Transverse colon (tissue), 4 donors: ENCODE data around the gene TRIM44. TPM values are rescaled to one million over a fixed set of nuclear protein-coding genes. Genes with fewer than 3 reads are reported as not detected.

Experiments used
- DNase-seq: peaks from one replicate; pipeline ENCODE4 v3.0.0-alpha.2; 2019
- H3K27ac ChIP-seq, 4 donors: fragments of 200-600 bp; sonication (generic); 2 replicates each; pipeline ENCODE4 v1.5.1; 2016 to 2018; ENCODE audit warnings: inconsistent platforms in 4 of 4
- H3K27me3 ChIP-seq: fragments of 200-600 bp; sonication (generic); 2 replicates; pipeline ENCODE4 v1.5.1; 2017; ENCODE audit warnings: inconsistent platforms
- H3K36me3 ChIP-seq, 4 donors: fragments of 200-600 bp; sonication (generic); 2 replicates each; pipeline ENCODE4 v1.5.1; 2017 to 2019; ENCODE audit warnings: inconsistent platforms in 4 of 4
- H3K4me1 ChIP-seq, 4 donors: fragments of 200-600 bp; sonication (generic); 2 replicates each; pipeline ENCODE4 v1.5.1; 2017 to 2020; ENCODE audit warnings: inconsistent platforms in 4 of 4
- H3K4me3 ChIP-seq, 4 donors: fragments of 200-600 bp; sonication (generic); 1 replicate in 1 of 4; 2 replicates in 3 of 4; pipeline versions ENCODE4 v1.5.1 to v1.6.1; 2017 to 2019; ENCODE audit warnings: inconsistent platforms in 4 of 4
- H3K9me3 ChIP-seq, 2 donors: fragments of 200-600 bp; sonication (generic); 2 replicates each; pipeline ENCODE4 v1.5.1; 2017 to 2019; ENCODE audit warnings: inconsistent platforms in 2 of 2
- EP300 ChIP-seq: sonication (generic); formaldehyde crosslinking; IDR thresholded peaks from one replicate; pipeline ENCODE4 v1.6.1; 2017; ENCODE audit warnings: antibody characterized with exemption, low read depth
- POLR2A ChIP-seq: fragments of 450-650 bp; IDR thresholded peaks from one replicate; pipeline ENCODE4 v1.6.1; 2016; ENCODE audit warnings: antibody characterized with exemption, mild to moderate bottlenecking, moderate library complexity
- POLR2AphosphoS5 ChIP-seq, 3 donors: sonication (generic); formaldehyde crosslinking; IDR thresholded peaks; one replicate each; pipeline ENCODE4 v1.6.1; 2016; ENCODE audit warnings: antibody characterized with exemption in 3 of 3
- WGBS, 2 donors: methylation state at CpG; one replicate each; pipeline ENCODE4 v1.1.5; 2018; ENCODE audit warnings: low coverage in 1 of 2; 5-methylcytosine and 5-hydroxymethylcytosine counted together
- in situ Hi-C, 4 donors: fragments of 200-750 bp; cut with MboI; loops; one replicate each; pipeline versions ENCODE4 v1.15.0 to v1.15.1; 2017; ENCODE audit warnings: low sequenced_read_pairs in 3 of 4, low pct_ligation_motif_present in 1 of 4, low pct_unique_long_range_greater_than_20kb in 1 of 4
- intact Hi-C: fragments of 100-400 bp; cut with DNase I; formaldehyde crosslinking; loops from one replicate; pipeline ENCODE4 v1.15.1; 2023; ENCODE audit warnings: low total_unique reads
- total RNA-seq, 4 donors: library from RNA; depleted of rRNA; stranded (reverse); fragments of >200 nt; gene quantifications; one replicate each; pipeline ENCODE4 v1.1.0, GENCODE V29; 2016
- TF ChIP-seq, protein P1 (sequence below), 5 experiments: fragments of 200-600 bp in 3 of 5; fragments of 450-650 bp in 2 of 5; sonication (generic) in 3 of 5; IDR thresholded peaks; 1 replicate in 2 of 5; 2 replicates in 3 of 5; pipeline ENCODE4 v1.5.1; 2016 to 2017; ENCODE audit warnings: antibody characterized with exemption in 5 of 5, inconsistent platforms in 3 of 5, mild to moderate bottlenecking in 2 of 5, moderate library complexity in 1 of 5

TRIM44 gene
- total RNA-seq, 4 donors from 2014 or later, result 17.9 to 93.9 (median 37.5) TPM

DNA sequence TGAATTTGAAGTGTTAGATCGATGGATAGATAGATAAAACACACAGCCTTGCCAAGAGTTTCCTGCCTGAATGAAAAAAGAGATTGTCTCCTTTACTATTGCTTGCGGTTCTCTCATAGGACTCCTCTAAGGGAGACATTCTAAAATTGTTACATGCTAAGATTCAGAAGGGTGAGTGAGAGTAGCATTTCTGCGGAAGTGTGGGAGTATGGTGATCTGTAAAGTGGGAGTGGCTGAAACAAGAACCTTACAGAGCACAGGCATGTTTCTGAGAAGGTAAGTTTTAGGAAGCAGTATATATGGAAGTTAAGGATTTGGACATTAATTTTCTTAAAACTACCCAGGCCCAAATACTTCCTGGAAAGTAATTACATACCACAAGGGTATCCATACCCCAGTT is 139.6 kb downstream of the TRIM44 start:
- intact Hi-C loops, result no loop called here
- Histone ChIP-seq H3K36me3 (no peaks in the 10 kb centered on the region), H3K27me3 (no peaks in the 10 kb centered on the region), H3K4me1 (no peaks in the 10 kb centered on the region), H3K27ac (no peak overlapping the region), H3K4me3 (no peak overlapping the region), H3K9me3 (no peaks in the 10 kb centered on the region)
- DNase-seq, result no peak
- in situ Hi-C loops, result loop anchor here in 3 of 4 donors (25.0 kb wide), 2 partner anchors 190 to 460 kb away; partner anchors contain the start of gene FJX1 (in 1 of the 3)
- TF ChIP-seq POLR2AphosphoS5 (IDR thresholded peaks at IDR 0.05) (no peak), POLR2A (no peak), EP300 (no peak)
- TF ChIP-seq, protein P1, sequence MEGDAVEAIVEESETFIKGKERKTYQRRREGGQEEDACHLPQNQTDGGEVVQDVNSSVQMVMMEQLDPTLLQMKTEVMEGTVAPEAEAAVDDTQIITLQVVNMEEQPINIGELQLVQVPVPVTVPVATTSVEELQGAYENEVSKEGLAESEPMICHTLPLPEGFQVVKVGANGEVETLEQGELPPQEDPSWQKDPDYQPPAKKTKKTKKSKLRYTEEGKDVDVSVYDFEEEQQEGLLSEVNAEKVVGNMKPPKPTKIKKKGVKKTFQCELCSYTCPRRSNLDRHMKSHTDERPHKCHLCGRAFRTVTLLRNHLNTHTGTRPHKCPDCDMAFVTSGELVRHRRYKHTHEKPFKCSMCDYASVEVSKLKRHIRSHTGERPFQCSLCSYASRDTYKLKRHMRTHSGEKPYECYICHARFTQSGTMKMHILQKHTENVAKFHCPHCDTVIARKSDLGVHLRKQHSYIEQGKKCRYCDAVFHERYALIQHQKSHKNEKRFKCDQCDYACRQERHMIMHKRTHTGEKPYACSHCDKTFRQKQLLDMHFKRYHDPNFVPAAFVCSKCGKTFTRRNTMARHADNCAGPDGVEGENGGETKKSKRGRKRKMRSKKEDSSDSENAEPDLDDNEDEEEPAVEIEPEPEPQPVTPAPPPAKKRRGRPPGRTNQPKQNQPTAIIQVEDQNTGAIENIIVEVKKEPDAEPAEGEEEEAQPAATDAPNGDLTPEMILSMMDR (IDR thresholded peaks at IDR 0.05), result no peak
- WGBS, 2 donors, result 89 to 92% methylated on average over 3 of the region's 3 CpGs

DNA sequence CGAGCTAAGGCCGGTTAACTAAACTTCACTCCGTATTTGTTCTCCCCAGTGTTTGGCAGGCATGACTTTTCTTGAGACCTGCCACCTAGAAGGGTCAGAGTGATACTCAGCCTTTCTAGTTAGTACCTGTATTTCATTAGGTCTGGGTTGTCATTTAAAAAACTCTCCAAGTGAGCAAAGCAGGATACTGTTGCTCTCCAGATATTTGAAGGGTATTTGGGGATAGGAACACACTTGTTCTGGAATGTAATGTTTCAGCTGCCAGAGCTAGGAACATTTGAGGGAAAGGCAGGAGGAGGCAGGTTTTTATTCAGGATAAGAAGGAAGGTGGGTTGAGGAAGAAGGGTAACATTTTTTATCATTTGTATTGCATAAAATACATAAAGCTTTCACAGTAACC is 140.1 kb downstream of the TRIM44 start:
- Histone ChIP-seq H3K27ac (no peak overlapping the region), H3K27me3 (no peaks in the 10 kb centered on the region), H3K36me3 (no peaks in the 10 kb centered on the region), H3K9me3 (no peaks in the 10 kb centered on the region), H3K4me1 (no peaks in the 10 kb centered on the region), H3K4me3 (no peak overlapping the region)
- TF ChIP-seq, protein P1 (IDR thresholded peaks at IDR 0.05), result no peak
- TF ChIP-seq POLR2AphosphoS5 (IDR thresholded peaks at IDR 0.05) (no peak), EP300 (no peak), POLR2A (no peak)
- intact Hi-C loops (no loop called here), in situ Hi-C loops (loop anchor here in 3 of 4 donors (25.0 kb wide), 2 partner anchors 190 to 460 kb away; partner anchors contain the start of gene FJX1 (in 1 of the 3))
- WGBS, 2 donors, result 98 to 100% methylated on average over 1 to 3 of the region's 3 CpGs
- DNase-seq, result no peak

DNA sequence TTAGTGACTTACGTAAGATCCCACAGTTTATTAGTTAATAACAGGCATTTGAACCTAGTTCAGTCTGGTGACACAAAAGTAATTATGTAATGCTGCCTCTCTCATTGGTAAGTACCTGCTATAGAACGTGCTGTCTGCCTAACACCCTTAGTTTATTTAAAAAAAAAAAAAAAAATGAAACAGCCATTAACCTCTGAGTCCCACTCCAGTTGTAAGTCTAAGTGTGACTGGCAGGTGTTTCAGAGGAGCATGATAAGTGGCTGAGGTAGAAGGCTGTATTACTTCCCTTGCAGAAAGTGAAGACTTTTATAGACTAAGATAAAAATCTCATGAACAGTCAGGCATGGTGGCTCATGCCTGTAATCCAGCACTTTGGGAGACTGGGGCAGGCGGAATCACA is 140.5 kb downstream of the TRIM44 start:
- TF ChIP-seq, protein P1 (IDR thresholded peaks at IDR 0.05), result no peak
- no peak for TF ChIP-seq POLR2AphosphoS5 (IDR thresholded peaks at IDR 0.05)
- TF ChIP-seq EP300, result no peak
- no peak for TF ChIP-seq POLR2A
- Histone ChIP-seq H3K4me1 (no peaks in the 10 kb centered on the region), H3K27me3 (no peaks in the 10 kb centered on the region), H3K27ac (no peak overlapping the region), H3K36me3 (no peaks in the 10 kb centered on the region), H3K9me3 (no peaks in the 10 kb centered on the region), H3K4me3 (no peak overlapping the region)
- in situ Hi-C loops, result loop anchor here in 3 of 4 donors (25.0 kb wide), 2 partner anchors 191 to 459 kb away; partner anchors contain the start of gene FJX1 (in 1 of the 3)
- no peak for DNase-seq
- intact Hi-C loops, result no loop called here
- 63 to 67% methylated on average over 3 of the region's 3 CpGs for WGBS, 2 donors

DNA sequence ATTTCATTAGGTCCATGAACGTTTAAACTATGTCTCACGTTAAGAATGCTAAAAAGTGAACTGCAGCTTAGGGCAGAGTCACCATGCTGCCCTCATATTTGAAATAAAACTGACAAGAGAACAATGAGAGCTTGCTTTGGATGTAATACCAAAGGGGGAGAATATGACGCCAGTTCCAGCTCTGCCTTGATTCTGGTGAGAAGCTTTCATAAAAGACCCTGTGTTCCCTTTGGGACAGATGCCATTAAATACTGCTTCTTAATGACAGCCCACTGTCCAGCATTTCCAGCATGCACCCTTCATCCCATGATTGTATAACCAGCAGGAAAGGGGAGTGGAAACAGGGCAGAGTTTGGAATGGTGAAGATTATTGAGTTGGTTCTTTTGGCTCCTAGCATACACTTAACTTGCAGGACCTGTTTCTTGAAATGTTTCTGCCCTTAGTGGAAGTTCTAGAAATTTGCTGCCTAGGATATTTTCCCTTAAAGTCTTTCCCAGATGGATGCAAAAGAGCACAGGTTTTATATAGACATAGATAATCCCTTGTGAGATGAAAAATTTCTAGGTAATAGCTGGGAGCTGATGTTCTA is 142.0 kb downstream of the TRIM44 start:
- no peaks in the 10 kb centered on the region for H3K27me3 ChIP-seq
- 50 to 86% methylated on average over 3 of the region's 3 CpGs for WGBS, 2 donors
- no peak overlapping the region for H3K27ac ChIP-seq
- in situ Hi-C loops (loop anchor here in 3 of 4 donors (25.0 kb wide), 2 partner anchors 192 to 458 kb away; partner anchors contain the start of gene FJX1 (in 1 of the 3)), intact Hi-C loops (no loop called here)
- no peaks in the 10 kb centered on the region for H3K36me3 ChIP-seq
- no peaks in the 10 kb centered on the region for H3K9me3 ChIP-seq
- no peak overlapping the region for H3K4me3 ChIP-seq
- H3K4me1 ChIP-seq, result no peaks in the 10 kb centered on the region
- DNase-seq, result no peak
- TF ChIP-seq POLR2AphosphoS5 (IDR thresholded peaks at IDR 0.05), result no peak
- TF ChIP-seq POLR2A, result no peak
- no peak for TF ChIP-seq EP300
- TF ChIP-seq, protein P1 (IDR thresholded peaks at IDR 0.05), result no peak
